CD4-positive, alpha-beta memory T cell (primary cell): ENCODE measurements around the gene ARL6IP1. TPM values are rescaled to one million over a fixed set of nuclear protein-coding genes. Genes with fewer than 3 reads are reported as not detected.

Experiments
- CTCF ChIA-PET: fragments of 350-600 bp; sonication (Branson Sonifier 250); formaldehyde crosslinking; loops from one replicate; lab custom pipeline; 2021; ENCODE audit warnings: inconsistent platforms; ENCODE audit not compliant: partially characterized antibody; lab: Charles Lee
- POLR2A ChIA-PET: fragments of 350-600 bp; sonication (Branson Sonifier 250); formaldehyde crosslinking; loops from one replicate; lab custom pipeline; 2021; ENCODE audit not compliant: partially characterized antibody; lab: Charles Lee
- DNase-seq, 5 donors: peaks; one replicate each; pipeline versions ENCODE4 v3.0.0 to v3.0.0-alpha.2; 2020 to 2022; ENCODE audit warnings: mixed read lengths in 1 of 5
- H3K27ac ChIP-seq: one replicate; pipeline ENCODE4 v1.7.0; 2013; ENCODE audit warnings: low read depth, low read length
- H3K27me3 ChIP-seq: 2 replicates; pipeline ENCODE4 v1.7.0; 2013; ENCODE audit warnings: mild to moderate bottlenecking, low read length, moderate library complexity; ENCODE audit not compliant: insufficient read depth
- H3K36me3 ChIP-seq: 2 replicates; pipeline ENCODE4 v1.7.0; 2013; ENCODE audit warnings: mild to moderate bottlenecking, low read length, moderate library complexity; ENCODE audit not compliant: insufficient read depth
- H3K4me1 ChIP-seq: 2 replicates; pipeline ENCODE4 v1.7.0; 2013; ENCODE audit warnings: mild to moderate bottlenecking, low read length, moderate library complexity; ENCODE audit not compliant: insufficient read depth
- H3K4me3 ChIP-seq, 2 donors: one replicate each; pipeline ENCODE4 v1.7.0; 2013; ENCODE audit warnings: low read length in 2 of 2, mild to moderate bottlenecking in 1 of 2
- H3K9me3 ChIP-seq, 2 donors: one replicate each; pipeline ENCODE4 v1.7.0; 2013; ENCODE audit warnings: low read length in 2 of 2, control low read depth in 1 of 2; ENCODE audit not compliant: control insufficient read depth in 1 of 2
- H3K27ac Mint-ChIP-seq, 7 donors: one replicate each; pipeline ENCODE4 v1.8.0; 2020 to 2021; ENCODE audit warnings: mixed read lengths in 7 of 7, mild to moderate bottlenecking in 6 of 7, inconsistent platforms in 3 of 7, moderate library complexity in 3 of 7
- H3K27me3 Mint-ChIP-seq, 2 donors: one replicate each; pipeline ENCODE4 v1.8.0; 2020 to 2021; ENCODE audit warnings: mixed read lengths in 2 of 2
- H3K36me3 Mint-ChIP-seq, 2 donors: one replicate each; pipeline ENCODE4 v1.8.0; 2020 to 2021; ENCODE audit warnings: mixed read lengths in 2 of 2, inconsistent platforms in 1 of 2, mild to moderate bottlenecking in 1 of 2
- H3K4me1 Mint-ChIP-seq, 4 donors: one replicate each; pipeline ENCODE4 v1.8.0; 2020 to 2021; ENCODE audit warnings: mixed read lengths in 4 of 4, mild to moderate bottlenecking in 1 of 4
- H3K4me3 Mint-ChIP-seq, 8 donors: one replicate each; pipeline ENCODE4 v1.8.0; 2020 to 2021; ENCODE audit warnings: mixed read lengths in 8 of 8, mild to moderate bottlenecking in 7 of 8, moderate library complexity in 6 of 8, inconsistent platforms in 3 of 8
- H3K9me3 Mint-ChIP-seq, 8 donors: one replicate each; pipeline ENCODE4 v1.8.0; 2020 to 2021; ENCODE audit warnings: mixed read lengths in 8 of 8, mild to moderate bottlenecking in 5 of 8, inconsistent platforms in 3 of 8, moderate library complexity in 1 of 8
- intact Hi-C: fragments of 100-400 bp; cut with micrococcal nuclease; formaldehyde crosslinking; loops from one replicate; pipeline ENCODE4 v1.15.1; 2023
- polyA plus RNA-seq, 2 donors: library from polyadenylated mRNA; unstranded; fragments of 300-500 nt; fragmentation: Illumina TruSeq; gene quantifications; one replicate each; pipeline ENCODE4 v1.2.3, GENCODE V29; 2021
- total RNA-seq, 2 experiments: library from RNA; stranded (reverse); gene quantifications; one replicate each; pipeline ENCODE4 v1.2.3, GENCODE V29; 2021

ARL6IP1 gene
- total and polyA plus RNA-seq, 4 experiments from 2014 or later = 105 to 306 (median 147) TPM

GRCh38 chr16:18811925-18812324 is 10.6 kb upstream of the ARL6IP1 start:
- no peaks in the 10 kb centered on the region for H3K9me3 ChIP-seq
- CTCF ChIA-PET = no interaction called here
- no peaks in the 10 kb centered on the region for H3K4me1 ChIP-seq
- H3K36me3 Mint-ChIP-seq = peaks cover 52 to 68% of the 10 kb centered on the region in 2 donors
- DNase-seq = no peak
- no peak overlapping the region for H3K4me3 Mint-ChIP-seq
- intact Hi-C loops = no loop called here
- no peaks in the 10 kb centered on the region for H3K4me1 Mint-ChIP-seq
- POLR2A ChIA-PET = no interaction called here
- no peak overlapping the region for H3K4me3 ChIP-seq
- H3K36me3 ChIP-seq = peaks cover 62% of the 10 kb centered on the region
- no peaks in the 10 kb centered on the region for H3K27me3 Mint-ChIP-seq
- no peaks in the 10 kb centered on the region for H3K27me3 ChIP-seq
- H3K27ac ChIP-seq = no peak overlapping the region
- no peak overlapping the region for H3K27ac Mint-ChIP-seq
- peaks cover 0 to 2% (median 0%) of the 10 kb centered on the region in 8 donors for H3K9me3 Mint-ChIP-seq

- Mint-ChIP-seq H3K27ac (no peak overlapping the region), H3K36me3 (peaks cover 40 to 57% of the 10 kb centered on the region in 2 donors)
- intact Hi-C loops = no loop called here
These were observed 7.8 kb upstream of the ARL6IP1 start for GRCh38 chr16:18809165-18809564.

GRCh38 chr16:18805257-18805773 is 4.0 kb upstream of the ARL6IP1 start:
- Histone ChIP-seq H3K9me3 (no peaks in the 10 kb centered on the region), H3K4me3 (no peak overlapping the region), H3K4me1 (peaks cover 26% of the 10 kb centered on the region), H3K27me3 (no peaks in the 10 kb centered on the region), H3K27ac (no peak overlapping the region), H3K36me3 (peaks cover 30% of the 10 kb centered on the region)
- peaks cover 10 to 40% (median 26%) of the 10 kb centered on the region in 4 donors for H3K4me1 Mint-ChIP-seq
- no peak for DNase-seq
- H3K27ac Mint-ChIP-seq = peak overlapping the region in 4 of 7 donors; percentile 4 to 90 (median 42)
- intact Hi-C loops = no loop called here
- H3K4me3 Mint-ChIP-seq = no peak overlapping the region
- peaks cover 17 to 43% of the 10 kb centered on the region in 2 donors for H3K36me3 Mint-ChIP-seq
- ChIA-PET CTCF (interaction anchor here (0.6 to 6.6 kb wide), 3 partner anchors 15 to 164 kb away, joined by 3 to 111 read pairs (median 65); partner anchors contain the start of gene RPS15A), POLR2A (interaction anchor here (1.3 to 5.0 kb wide), 3 partner anchors 12 to 120 kb away, joined by 4 to 23 read pairs (median 7); partner anchors contain the start of genes RPS15A and SMG1)
- H3K27me3 Mint-ChIP-seq = no peaks in the 10 kb centered on the region
- peaks cover 0 to 6% (median 0%) of the 10 kb centered on the region in 8 donors for H3K9me3 Mint-ChIP-seq

More at GRCh38 chr16:18809165-18809564, 7.8 kb upstream of the ARL6IP1 start:
- Histone ChIP-seq H3K36me3 (peaks cover 48% of the 10 kb centered on the region), H3K4me3 (no peak overlapping the region), H3K27ac (no peak overlapping the region), H3K27me3 (no peaks in the 10 kb centered on the region), H3K4me1 (peaks cover 6% of the 10 kb centered on the region), H3K9me3 (no peaks in the 10 kb centered on the region)
- no peak for DNase-seq
- Mint-ChIP-seq H3K4me1 (peaks cover under 1 to 9% (median 5%) of the 10 kb centered on the region in 4 donors), H3K27me3 (no peaks in the 10 kb centered on the region), H3K4me3 (no peak overlapping the region), H3K9me3 (peaks cover 0 to 2% (median 0%) of the 10 kb centered on the region in 8 donors)
- CTCF ChIA-PET = no interaction called here
- POLR2A ChIA-PET = interaction anchor here (1.4 to 2.1 kb wide), 2 partner anchors 8 to 12 kb away, joined by 3 to 11 read pairs; partner anchors contain the start of gene ARL6IP1

- no peaks in the 10 kb centered on the region for H3K27me3 ChIP-seq
- Mint-ChIP-seq H3K36me3 (peaks cover 12 to 38% of the 10 kb centered on the region in 2 donors), H3K4me3 (no peak overlapping the region), H3K27me3 (no peaks in the 10 kb centered on the region), H3K4me1 (peaks cover 17 to 47% (median 34%) of the 10 kb centered on the region in 4 donors), H3K9me3 (peaks cover 0 to 6% (median 0%) of the 10 kb centered on the region in 8 donors), H3K27ac (peak overlapping the region in 6 of 7 donors; percentile 10 to 90 (median 60))
- ChIA-PET CTCF (interaction anchor here (0.6 to 6.6 kb wide), 6 partner anchors 14 to 165 kb away, joined by 3 to 111 read pairs (median 4); partner anchors contain the start of gene RPS15A), POLR2A (interaction anchor here (1.3 to 6.4 kb wide), 4 partner anchors 12 to 121 kb away, joined by 4 to 176 read pairs (median 15); partner anchors contain the start of genes RPS15A and SMG1)
- no peak for DNase-seq
- intact Hi-C loops = no loop called here
- no peaks in the 10 kb centered on the region for H3K9me3 ChIP-seq
- no peak overlapping the region for H3K4me3 ChIP-seq
- H3K4me1 ChIP-seq = peaks cover 34% of the 10 kb centered on the region
- H3K27ac ChIP-seq = no peak overlapping the region
- H3K36me3 ChIP-seq = peaks cover 22% of the 10 kb centered on the region
These were observed 3.2 kb upstream of the ARL6IP1 start for GRCh38 chr16:18804540-18804939.

- no peaks in the 10 kb centered on the region for H3K27me3 Mint-ChIP-seq
- Histone ChIP-seq H3K27ac (no peak overlapping the region), H3K4me1 (peaks cover 41% of the 10 kb centered on the region), H3K9me3 (no peaks in the 10 kb centered on the region), H3K4me3 (no peak overlapping the region), H3K36me3 (peaks cover 15% of the 10 kb centered on the region), H3K27me3 (no peaks in the 10 kb centered on the region)
- H3K4me1 Mint-ChIP-seq = peaks cover 20 to 54% (median 39%) of the 10 kb centered on the region in 4 donors
- ChIA-PET CTCF (interaction anchor here (0.7 to 6.6 kb wide), 7 partner anchors 14 to 165 kb away, joined by 3 to 111 read pairs (median 4); partner anchors contain the start of gene RPS15A), POLR2A (interaction anchor here (1.2 to 6.4 kb wide), 4 partner anchors 13 to 122 kb away, joined by 4 to 176 read pairs (median 14); partner anchors contain the start of genes RPS15A and SMG1)
- peaks cover 6 to 32% of the 10 kb centered on the region in 2 donors for H3K36me3 Mint-ChIP-seq
- intact Hi-C loops = no loop called here
- peak overlapping the region in 4 of 8 donors; percentile 10 to 57 (median 36) for H3K4me3 Mint-ChIP-seq
- H3K27ac Mint-ChIP-seq = peak overlapping the region; percentile 4 to 90 (median 53)
- DNase-seq = no peak
- peaks cover 0 to 6% (median 0%) of the 10 kb centered on the region in 8 donors for H3K9me3 Mint-ChIP-seq
These were observed 2.5 kb upstream of the ARL6IP1 start for GRCh38 chr16:18803569-18804462.

GRCh38 chr16:18802767-18803343 is 1.5 kb upstream of the ARL6IP1 start:
- Histone ChIP-seq H3K4me3 (no peak overlapping the region), H3K9me3 (no peaks in the 10 kb centered on the region), H3K36me3 (peaks cover 12% of the 10 kb centered on the region), H3K27ac (no peak overlapping the region), H3K4me1 (peaks cover 47% of the 10 kb centered on the region), H3K27me3 (no peaks in the 10 kb centered on the region)
- Mint-ChIP-seq H3K27ac (peak overlapping the region in 6 of 7 donors; percentile 3 to 95 (median 76)), H3K36me3 (peaks cover 4 to 28% of the 10 kb centered on the region in 2 donors), H3K4me1 (peaks cover 24 to 61% (median 46%) of the 10 kb centered on the region in 4 donors), H3K4me3 (peak overlapping the region in 5 of 8 donors; percentile 21 to 93 (median 56)), H3K27me3 (no peaks in the 10 kb centered on the region), H3K9me3 (peaks cover 0 to 6% (median 0%) of the 10 kb centered on the region in 8 donors)
- no peak for DNase-seq
- intact Hi-C loops = no loop called here
- ChIA-PET CTCF (interaction anchor here (0.7 to 6.6 kb wide), 12 partner anchors 13 to 170 kb away, joined by 3 to 111 read pairs (median 10); partner anchors contain the start of gene RPS15A), POLR2A (interaction anchor here (1.2 to 6.4 kb wide), 5 partner anchors 14 to 123 kb away, joined by 4 to 176 read pairs (median 10); partner anchors contain the start of genes RPS15A and SMG1)
